LNCaP clone FGC (cell line): ENCODE data around the gene AURKAIP1.
A peak's percentile ranks its signal among the peaks of the same experiment; 100 is the strongest.

Experiments
- DNase-seq: peaks from one replicate; pipeline ENCODE4 v3.0.0-alpha.2; 2011; ENCODE audit warnings: low read depth
- H3K4me3 ChIP-seq: 2 replicates; pipeline ENCODE4 v1.5.1; 2011; ENCODE audit warnings: mild to moderate bottlenecking, low read depth, low read length, control low read depth
- CTCF ChIP-seq: IDR thresholded peaks from 2 replicates; pipeline ENCODE4 v1.5.1; 2012; ENCODE audit warnings: mild to moderate bottlenecking; ENCODE audit not compliant: control insufficient read depth, insufficient read depth; ENCODE audit errors: extremely low read depth

Gene AURKAIP1

GRCh38 chr1:1357871-1358432 is 17.1 kb downstream of the AURKAIP1 start:
- H3K4me3 ChIP-seq, result no peak overlapping the region
- TF ChIP-seq CTCF, result no peak
- DNase-seq, result no peak

- TF ChIP-seq CTCF, result no peak
- H3K4me3 ChIP-seq, result no peak overlapping the region
- no peak for DNase-seq
Measured at GRCh38 chr1:1356796-1357401, 18.1 kb downstream of the AURKAIP1 start.

- no peak for DNase-seq
- H3K4me3 ChIP-seq, result peak overlapping the region; percentile 41
- no peak for TF ChIP-seq CTCF
Measured at GRCh38 chr1:1356166-1356795, 18.7 kb downstream of the AURKAIP1 start.

- no peak for TF ChIP-seq CTCF
- H3K4me3 ChIP-seq, result peak overlapping the region; percentile 41
- no peak for DNase-seq
Measured at GRCh38 chr1:1355416-1355815, 19.6 kb downstream of the AURKAIP1 start.

- peak overlapping the region; percentile 41 for H3K4me3 ChIP-seq
- no peak for TF ChIP-seq CTCF
Measured at GRCh38 chr1:1354271-1355247, 20.4 kb downstream of the AURKAIP1 start.

GRCh38 chr1:1353389-1354151 is 21.4 kb downstream of the AURKAIP1 start:
- DNase-seq, result no peak
- TF ChIP-seq CTCF, result no peak
- no peak overlapping the region for H3K4me3 ChIP-seq

More at GRCh38 chr1:1354271-1355247, 20.4 kb downstream of the AURKAIP1 start:
- no peak for DNase-seq
